CD4-positive, alpha-beta T cell (primary cell): ENCODE results near the gene BTAF1. TPM values are rescaled to one million over a fixed set of nuclear protein-coding genes. Genes with fewer than 3 reads are reported as not detected.

ENCODE experiments used
- ATAC-seq: fragments of 200-7000 bp; cut with Tn5 transposase; one replicate; pipeline ENCODE4 v1.10.0; 2022; ENCODE audit warnings: mild to moderate bottlenecking; ENCODE audit not compliant: poor library complexity
- CTCF ChIA-PET: fragments of 350-600 bp; sonication (Branson Sonifier 250); formaldehyde crosslinking; loops from one replicate; lab custom pipeline; 2021; ENCODE audit warnings: antibody characterized with exemption, inconsistent platforms; lab: Charles Lee
- POLR2A ChIA-PET: fragments of 350-600 bp; sonication (Branson Sonifier 250); formaldehyde crosslinking; loops from one replicate; lab custom pipeline; 2021; ENCODE audit warnings: antibody characterized with exemption, inconsistent platforms; lab: Charles Lee
- DNase-seq, 14 experiments: peaks; one replicate each; pipeline ENCODE4 v3.0.0-alpha.2; 2013 to 2020; ENCODE audit warnings: mixed read lengths in 2 of 14
- H3K27ac ChIP-seq, 2 donors: one replicate each; pipeline versions ENCODE4 v1.5.1 to v1.7.0; 2013; ENCODE audit warnings: low read length in 2 of 2, low read depth in 1 of 2, mild to moderate bottlenecking in 1 of 2
- H3K27me3 ChIP-seq, 2 experiments: 1 replicate in 1 of 2; 2 replicates in 1 of 2; pipeline versions ENCODE4 v1.6.1 to v1.7.0; 2013; ENCODE audit warnings: low read length in 2 of 2, control low read depth in 1 of 2, mild to moderate bottlenecking in 1 of 2, moderate library complexity in 1 of 2; ENCODE audit not compliant: insufficient read depth in 2 of 2, control insufficient read depth in 1 of 2
- H3K36me3 ChIP-seq: one replicate; pipeline ENCODE4 v1.6.1; 2013; ENCODE audit warnings: low read length, control low read depth; ENCODE audit not compliant: insufficient read depth
- H3K4me1 ChIP-seq: one replicate; pipeline ENCODE4 v1.6.1; 2013; ENCODE audit warnings: low read length, control low read depth; ENCODE audit not compliant: insufficient read depth
- H3K4me3 ChIP-seq: one replicate; pipeline ENCODE4 v1.5.1; 2013; ENCODE audit warnings: mild to moderate bottlenecking, low read length, moderate library complexity
- H3K9me3 ChIP-seq, 2 experiments: 1 replicate in 1 of 2; 2 replicates in 1 of 2; pipeline versions ENCODE4 v1.6.1 to v1.7.0; 2013; ENCODE audit warnings: low read length in 2 of 2, mild to moderate bottlenecking in 2 of 2, control low read depth in 1 of 2, moderate library complexity in 1 of 2; ENCODE audit not compliant: control insufficient read depth in 1 of 2, insufficient read depth in 1 of 2
- H3K27ac Mint-ChIP-seq: one replicate; pipeline ENCODE4 v1.8.0; 2020; ENCODE audit warnings: mixed read lengths
- H3K27me3 Mint-ChIP-seq: one replicate; pipeline ENCODE4 v1.8.0; 2021; ENCODE audit warnings: mixed read lengths
- H3K36me3 Mint-ChIP-seq: one replicate; pipeline ENCODE4 v1.8.0; 2021; ENCODE audit warnings: low read depth, mixed read lengths
- H3K4me1 Mint-ChIP-seq: one replicate; pipeline ENCODE4 v1.8.0; 2021; ENCODE audit warnings: low read depth, mixed read lengths
- H3K4me3 Mint-ChIP-seq: one replicate; pipeline ENCODE4 v1.8.0; 2020; ENCODE audit warnings: mild to moderate bottlenecking, mixed read lengths
- H3K9me3 Mint-ChIP-seq: one replicate; pipeline ENCODE4 v1.8.0; 2020; ENCODE audit warnings: mixed read lengths
- CTCF ChIP-seq: fragments of 200-600 bp; IDR thresholded peaks from one replicate; pipeline ENCODE4 v1.8.0; 2022; ENCODE audit warnings: antibody characterized with exemption, mild to moderate bottlenecking
- intact Hi-C, 2 experiments: fragments of 100-400 bp; cut with DNase I in 1 of 2; cut with micrococcal nuclease in 1 of 2; formaldehyde crosslinking; loops; one replicate each; pipeline versions ENCODE4 v1.15.1 to v1.9.0; 2023 to 2025; cut with DNase I, micrococcal nuclease
- total RNA-seq, 174 experiments: library from RNA in 2 of 174; stranded (reverse) in 2 of 174; gene quantifications; one replicate each; pipeline ENCODE4 v1.2.3 and lab custom pipeline; 2021 to 2026

The BTAF1 gene
- total RNA-seq, 2 experiments from 2014 or later, result 80.8 to 85.8 TPM

GRCh38 chr10:91931526-91932190, 8.1 kb downstream of the BTAF1 start:
- no peak overlapping the region for H3K27ac ChIP-seq
- ATAC-seq, result no peak

GRCh38 chr10:91932737-91933136, 9.2 kb downstream of the BTAF1 start:
- intact Hi-C loops, result no loop called here

More at GRCh38 chr10:91931526-91932190, 8.1 kb downstream of the BTAF1 start:
- ChIA-PET POLR2A (no interaction called here), CTCF (no interaction called here)
- Histone ChIP-seq H3K36me3 (peaks cover 34% of the 10 kb centered on the region), H3K9me3 (no peaks in the 10 kb centered on the region), H3K4me1 (peaks cover 9% of the 10 kb centered on the region), H3K4me3 (no peak overlapping the region), H3K27me3 (no peaks in the 10 kb centered on the region)
- TF ChIP-seq CTCF, result no peak
- H3K4me3 Mint-ChIP-seq, result no peak overlapping the region
- DNase-seq, result no peak
- peaks cover 51% of the 10 kb centered on the region for H3K36me3 Mint-ChIP-seq
- no peaks in the 10 kb centered on the region for H3K9me3 Mint-ChIP-seq
- no peak overlapping the region for H3K27ac Mint-ChIP-seq
- intact Hi-C loops, result no loop called here
- H3K27me3 Mint-ChIP-seq, result no peaks in the 10 kb centered on the region
- H3K4me1 Mint-ChIP-seq, result peaks cover 78% of the 10 kb centered on the region

GRCh38 chr10:91935886-91936285, 12.3 kb downstream of the BTAF1 start:
- no peak overlapping the region for H3K27ac ChIP-seq
- DNase-seq (no peak), ATAC-seq (no peak)
- Mint-ChIP-seq H3K36me3 (peaks cover 71% of the 10 kb centered on the region), H3K4me3 (no peak overlapping the region), H3K9me3 (no peaks in the 10 kb centered on the region), H3K4me1 (peaks cover 66% of the 10 kb centered on the region), H3K27me3 (no peaks in the 10 kb centered on the region), H3K27ac (no peak overlapping the region)
- no peaks in the 10 kb centered on the region for H3K27me3 ChIP-seq
- peaks cover 42% of the 10 kb centered on the region for H3K36me3 ChIP-seq
- POLR2A ChIA-PET, result interaction anchor here (0.6 to 1.0 kb wide), 2 partner anchors 12 to 755 kb away, joined by 3 read pairs; partner anchors contain the start of gene BTAF1
- CTCF ChIA-PET, result interaction anchor here (0.9 kb wide), 1 partner anchor 27 kb away, joined by 3 read pairs; the partner anchor contains the start of gene FGFBP3
- no peaks in the 10 kb centered on the region for H3K4me1 ChIP-seq
- intact Hi-C loops, result no loop called here
- TF ChIP-seq CTCF, result no peak
- H3K4me3 ChIP-seq, result no peak overlapping the region
- H3K9me3 ChIP-seq, result no peaks in the 10 kb centered on the region

More at GRCh38 chr10:91932737-91933136, 9.2 kb downstream of the BTAF1 start:
- Mint-ChIP-seq H3K27me3 (no peaks in the 10 kb centered on the region), H3K4me3 (no peak overlapping the region), H3K36me3 (peaks cover 57% of the 10 kb centered on the region), H3K9me3 (no peaks in the 10 kb centered on the region), H3K27ac (no peak overlapping the region), H3K4me1 (peaks cover 77% of the 10 kb centered on the region)
- no peaks in the 10 kb centered on the region for H3K27me3 ChIP-seq
- CTCF ChIA-PET, result no interaction called here
- H3K4me1 ChIP-seq, result peaks cover 5% of the 10 kb centered on the region
- POLR2A ChIA-PET, result interaction anchor here (1.6 kb wide), 1 partner anchor 9 kb away, joined by 8 read pairs; the partner anchor contains the start of gene BTAF1
- H3K9me3 ChIP-seq, result no peaks in the 10 kb centered on the region
- DNase-seq (no peak), ATAC-seq (no peak)
- TF ChIP-seq CTCF, result no peak
- H3K27ac ChIP-seq, result no peak overlapping the region
- no peak overlapping the region for H3K4me3 ChIP-seq
- H3K36me3 ChIP-seq, result peaks cover 45% of the 10 kb centered on the region
